ENCODE data around the gene PIK3R1. TPM values are rescaled to one million over a fixed set of nuclear protein-coding genes. Genes with fewer than 3 reads are reported as not detected.

The PIK3R1 gene
- total RNA-seq, 3 donors from 2014 or later = 21.1 to 23.6 (median 22.5) TPM

- Mint-ChIP-seq H3K4me3 (no peak overlapping the region), H3K9me3 (no peaks in the 10 kb centered on the region), H3K36me3 (ENCODE audit: insufficient read depth) (peaks cover 20% of the 10 kb centered on the region), H3K27me3 (ENCODE audit: low read depth) (no peaks in the 10 kb centered on the region), H3K4me1 (ENCODE audit: low read depth) (peaks cover 87% of the 10 kb centered on the region)
- no peak for DNase-seq
- ATAC-seq = no peak
Observed at GRCh38 chr5:68271124-68271523, 55.6 kb downstream of the PIK3R1 start.

DNA sequence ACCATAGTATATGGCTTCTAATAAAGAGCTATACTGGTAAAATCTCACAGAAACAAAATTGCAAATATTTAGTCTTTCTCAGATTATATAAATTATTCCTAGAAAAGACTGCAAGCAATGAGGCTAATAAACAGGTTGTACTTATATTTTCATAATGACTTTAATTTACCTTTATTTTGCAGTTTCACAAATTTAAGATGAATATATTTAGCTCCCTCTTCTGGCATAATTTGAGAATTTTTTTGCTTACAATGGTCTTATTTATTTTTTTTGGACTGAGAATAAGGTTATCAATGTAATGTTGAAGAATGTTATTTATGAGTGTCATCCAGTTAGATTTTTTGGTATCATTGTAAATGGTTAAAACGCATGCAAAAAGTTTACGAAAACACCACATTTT lies 56.7 kb downstream of the PIK3R1 start:
- DNase-seq = no peak
- ATAC-seq = no peak
- Mint-ChIP-seq H3K4me1 (ENCODE audit: low read depth) (peaks cover 86% of the 10 kb centered on the region), H3K4me3 (no peak overlapping the region), H3K27me3 (ENCODE audit: low read depth) (no peaks in the 10 kb centered on the region), H3K36me3 (ENCODE audit: insufficient read depth) (peaks cover 26% of the 10 kb centered on the region), H3K9me3 (no peaks in the 10 kb centered on the region)

- H3K4me1 Mint-ChIP-seq (ENCODE audit: low read depth) = peaks cover 88% of the 10 kb centered on the region
- ATAC-seq = no peak
- no peaks in the 10 kb centered on the region for H3K27me3 Mint-ChIP-seq (ENCODE audit: low read depth)
- H3K36me3 Mint-ChIP-seq (ENCODE audit: insufficient read depth) = peaks cover 35% of the 10 kb centered on the region
- H3K4me3 Mint-ChIP-seq = no peak overlapping the region
- no peaks in the 10 kb centered on the region for H3K9me3 Mint-ChIP-seq
- no peak for DNase-seq
Observed at GRCh38 chr5:68273717-68274409, 58.3 kb downstream of the PIK3R1 start.

DNA sequence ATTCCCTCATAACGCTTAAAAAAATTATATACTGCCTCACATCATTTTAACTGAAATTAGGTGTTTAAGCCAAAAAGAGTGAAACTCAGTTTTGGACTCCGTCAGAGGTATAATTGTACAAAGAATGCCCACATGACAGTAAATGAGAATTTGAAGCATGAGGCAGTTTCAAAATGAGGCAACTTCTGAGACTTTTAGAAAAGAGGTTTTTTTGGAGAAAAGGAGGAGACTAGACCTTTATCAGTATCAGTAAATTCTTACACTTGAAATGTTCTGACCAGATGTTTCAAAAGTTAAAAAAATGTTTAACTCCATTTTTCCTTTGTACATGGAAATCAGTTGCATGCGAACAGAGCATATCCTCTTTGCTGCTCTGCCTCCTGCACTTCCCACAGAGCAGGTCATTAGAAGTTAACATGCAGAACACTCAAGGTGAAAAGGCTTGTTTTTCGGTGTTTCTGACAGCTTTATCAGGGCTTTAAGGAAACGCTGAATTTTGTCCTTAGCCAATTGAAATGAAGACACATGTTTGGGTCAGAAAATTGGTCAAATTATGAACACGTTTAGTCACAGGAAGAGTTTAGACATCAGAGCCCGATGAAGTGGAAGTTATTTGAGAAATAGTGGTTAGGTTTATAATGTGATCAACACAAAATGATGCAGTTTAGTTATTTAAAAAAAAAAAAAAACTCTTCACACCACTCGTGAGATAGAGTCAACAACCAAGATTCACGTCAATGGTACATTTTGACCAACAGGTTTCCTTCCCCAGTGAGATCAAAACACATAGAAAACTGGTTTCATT lies 59.5 kb downstream of the PIK3R1 start:
- H3K36me3 Mint-ChIP-seq (ENCODE audit: insufficient read depth) = peaks cover 45% of the 10 kb centered on the region
- no peaks in the 10 kb centered on the region for H3K27me3 Mint-ChIP-seq (ENCODE audit: low read depth)
- DNase-seq = no peak
- H3K9me3 Mint-ChIP-seq = no peaks in the 10 kb centered on the region
- peak overlapping the region; percentile 70 for H3K4me3 Mint-ChIP-seq
- peaks cover 89% of the 10 kb centered on the region for H3K4me1 Mint-ChIP-seq (ENCODE audit: low read depth)
- ATAC-seq = peak; percentile 62 to 64

GRCh38 chr5:68276740-68277139 lies 61.2 kb downstream of the PIK3R1 start:
- Mint-ChIP-seq H3K36me3 (ENCODE audit: insufficient read depth) (peaks cover 51% of the 10 kb centered on the region), H3K4me1 (ENCODE audit: low read depth) (peaks cover 88% of the 10 kb centered on the region)
- ATAC-seq = no peak

DNA sequence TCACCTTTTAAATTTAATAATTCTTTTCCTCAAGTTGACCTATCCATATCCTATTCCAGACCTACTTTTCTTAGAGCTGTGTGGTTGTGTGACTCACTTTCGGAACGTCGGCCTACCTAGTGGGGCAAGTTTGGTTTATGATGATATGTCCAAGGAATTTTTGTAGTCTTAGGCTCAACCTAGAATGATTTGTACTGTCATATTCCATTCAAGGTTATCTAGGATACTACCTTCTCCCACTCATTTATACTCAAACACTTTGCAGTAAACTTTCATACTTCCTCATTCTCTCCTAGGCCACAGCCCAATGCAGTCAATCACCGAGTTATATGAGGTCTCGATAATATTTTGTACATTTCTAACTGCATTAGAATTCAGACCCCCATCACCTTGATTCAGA lies 61.9 kb downstream of the PIK3R1 start:
- Mint-ChIP-seq H3K4me1 (ENCODE audit: low read depth) (peaks cover 91% of the 10 kb centered on the region), H3K36me3 (ENCODE audit: insufficient read depth) (peaks cover 56% of the 10 kb centered on the region), H3K9me3 (no peaks in the 10 kb centered on the region), H3K27me3 (ENCODE audit: low read depth) (no peaks in the 10 kb centered on the region), H3K4me3 (no peak overlapping the region)
- DNase-seq (no peak), ATAC-seq (no peak)

More at GRCh38 chr5:68276740-68277139, 61.2 kb downstream of the PIK3R1 start:
- no peaks in the 10 kb centered on the region for H3K27me3 Mint-ChIP-seq (ENCODE audit: low read depth)
- no peak overlapping the region for H3K4me3 Mint-ChIP-seq
- DNase-seq = no peak
- no peaks in the 10 kb centered on the region for H3K9me3 Mint-ChIP-seq

- Mint-ChIP-seq H3K4me3 (peak overlapping the region; percentile 84), H3K36me3 (ENCODE audit: insufficient read depth) (peaks cover 50% of the 10 kb centered on the region), H3K9me3 (no peaks in the 10 kb centered on the region), H3K27me3 (ENCODE audit: low read depth) (no peaks in the 10 kb centered on the region), H3K4me1 (ENCODE audit: low read depth) (peaks cover 96% of the 10 kb centered on the region)
- DNase-seq (no peak), ATAC-seq (peak; percentile 88 to 91)
Observed at GRCh38 chr5:68279984-68280383, 64.4 kb downstream of the PIK3R1 start.

DNA sequence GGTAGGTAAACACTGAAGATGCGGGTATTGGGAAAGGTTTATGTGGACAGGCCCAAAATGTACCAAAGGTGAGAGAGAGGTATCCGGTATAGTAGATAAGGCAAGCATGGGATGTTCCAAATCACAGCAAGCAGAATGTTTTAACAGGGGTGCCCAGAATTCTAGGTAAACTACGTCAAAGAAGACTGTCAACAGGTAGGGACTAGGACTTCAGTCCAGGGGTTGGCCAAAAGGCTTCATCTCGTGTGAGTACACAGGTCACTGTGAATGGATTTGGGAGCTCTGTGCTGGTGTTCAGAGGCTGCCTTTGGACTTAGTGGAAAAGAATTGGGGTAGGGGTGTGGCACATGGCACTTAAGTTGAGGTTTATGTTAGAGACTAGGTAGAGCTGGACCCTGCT lies 66.4 kb downstream of the PIK3R1 start:
- no peaks in the 10 kb centered on the region for H3K27me3 Mint-ChIP-seq (ENCODE audit: low read depth)
- H3K9me3 Mint-ChIP-seq = no peaks in the 10 kb centered on the region
- peaks cover 42% of the 10 kb centered on the region for H3K36me3 Mint-ChIP-seq (ENCODE audit: insufficient read depth)
- ATAC-seq = no peak
- no peak for DNase-seq
- peaks cover 96% of the 10 kb centered on the region for H3K4me1 Mint-ChIP-seq (ENCODE audit: low read depth)
- H3K4me3 Mint-ChIP-seq = peak overlapping the region; percentile 84

- Mint-ChIP-seq H3K27me3 (ENCODE audit: low read depth) (no peaks in the 10 kb centered on the region), H3K4me3 (peak overlapping the region; percentile 84), H3K36me3 (ENCODE audit: insufficient read depth) (peaks cover 32% of the 10 kb centered on the region), H3K4me1 (ENCODE audit: low read depth) (peaks cover 94% of the 10 kb centered on the region), H3K9me3 (no peaks in the 10 kb centered on the region)
- DNase-seq (no peak), ATAC-seq (no peak)
Observed at GRCh38 chr5:68283766-68284165, 68.2 kb downstream of the PIK3R1 start.

DNA sequence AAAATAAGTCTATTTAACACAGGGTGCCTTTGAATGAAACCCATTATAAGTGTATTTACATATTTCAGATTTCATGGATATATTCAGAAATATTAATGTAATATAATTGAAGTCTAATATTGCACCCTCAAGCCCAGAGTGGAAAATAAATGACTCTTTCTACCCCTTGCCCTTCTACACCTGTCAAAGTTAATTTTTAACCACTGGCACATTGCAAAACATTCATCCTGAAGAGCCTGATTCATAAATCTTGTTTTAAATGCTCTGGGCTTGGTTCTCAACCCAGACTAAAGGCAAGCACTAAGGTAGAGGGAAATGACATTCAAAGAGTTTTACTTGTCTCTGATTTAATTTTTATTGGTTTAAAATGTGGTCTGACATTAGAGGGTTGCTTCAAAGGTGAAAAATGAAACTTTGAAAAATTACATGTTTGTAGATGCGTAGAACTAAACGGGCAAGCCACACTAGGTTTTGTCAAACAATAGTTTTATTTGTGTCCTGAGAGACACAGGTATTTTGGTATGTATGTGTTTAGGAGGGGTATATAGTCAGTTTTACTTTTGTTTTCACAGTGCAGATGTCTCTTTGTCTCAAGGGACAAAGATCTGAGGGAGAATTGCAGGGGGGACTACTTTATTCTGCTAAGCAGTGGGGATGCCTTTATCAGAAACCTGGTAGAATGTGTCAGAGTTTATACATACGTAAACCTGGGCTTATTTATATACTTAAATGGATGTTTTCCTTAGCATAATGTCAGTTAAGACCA lies 69.7 kb downstream of the PIK3R1 start:
- no peaks in the 10 kb centered on the region for H3K27me3 Mint-ChIP-seq (ENCODE audit: low read depth)
- ATAC-seq = peak in 1 of 2 donors; percentile 20
- no peak for DNase-seq
- H3K9me3 Mint-ChIP-seq = no peaks in the 10 kb centered on the region
- H3K4me1 Mint-ChIP-seq (ENCODE audit: low read depth) = peaks cover 94% of the 10 kb centered on the region
- peaks cover 24% of the 10 kb centered on the region for H3K36me3 Mint-ChIP-seq (ENCODE audit: insufficient read depth)
- peak overlapping the region; percentile 88 for H3K4me3 Mint-ChIP-seq

- Mint-ChIP-seq H3K4me1 (ENCODE audit: low read depth) (peaks cover 94% of the 10 kb centered on the region), H3K36me3 (ENCODE audit: insufficient read depth) (peaks cover 18% of the 10 kb centered on the region), H3K9me3 (no peaks in the 10 kb centered on the region), H3K27me3 (ENCODE audit: low read depth) (no peaks in the 10 kb centered on the region), H3K4me3 (peak overlapping the region; percentile 88)
- DNase-seq (no peak), ATAC-seq (no peak)
Observed at GRCh38 chr5:68285851-68286611, 70.5 kb downstream of the PIK3R1 start.

GRCh38 chr5:68286612-68286912 lies 71.0 kb downstream of the PIK3R1 start:
- H3K27me3 Mint-ChIP-seq (ENCODE audit: low read depth) = no peaks in the 10 kb centered on the region
- DNase-seq (no peak), ATAC-seq (no peak)
- no peaks in the 10 kb centered on the region for H3K9me3 Mint-ChIP-seq
- H3K4me1 Mint-ChIP-seq (ENCODE audit: low read depth) = peaks cover 96% of the 10 kb centered on the region
- H3K4me3 Mint-ChIP-seq = peak overlapping the region; percentile 88
- H3K36me3 Mint-ChIP-seq (ENCODE audit: insufficient read depth) = peaks cover 18% of the 10 kb centered on the region

- ATAC-seq (no peak), DNase-seq (no peak)
- H3K36me3 Mint-ChIP-seq (ENCODE audit: insufficient read depth) = peaks cover 17% of the 10 kb centered on the region
- no peaks in the 10 kb centered on the region for H3K27me3 Mint-ChIP-seq (ENCODE audit: low read depth)
- no peaks in the 10 kb centered on the region for H3K9me3 Mint-ChIP-seq
- H3K4me1 Mint-ChIP-seq (ENCODE audit: low read depth) = peaks cover 94% of the 10 kb centered on the region
- peak overlapping the region; percentile 88 for H3K4me3 Mint-ChIP-seq
Observed at GRCh38 chr5:68287631-68287975, 72.0 kb downstream of the PIK3R1 start.
